Activated T-cell treated with anti-CD3 and anti-CD28 coated beads, Interleukin-2, amount 50 U/mL, for 4 hours (primary cell): Measurements from ENCODE around the gene BRAP. TPM values are rescaled to one million over a fixed set of nuclear protein-coding genes. Genes with fewer than 3 reads are reported as not detected.
"Not testable (repeated sequence)": the region's sequence is repeated elsewhere in the genome, so short reads cannot be mapped to it uniquely, and the experiment has no call there.

Source experiments
- ATAC-seq, 2 donors: fragments of 200-7000 bp; cut with Tn5 transposase; one replicate each; pipeline ENCODE4 v1.10.0; 2021
- DNase-seq: peaks from one replicate; pipeline ENCODE4 v3.0.0-alpha.2; 2020
- H3K27me3 Mint-ChIP-seq: one replicate; pipeline ENCODE4 v1.8.0; 2021; ENCODE audit warnings: low read depth, mixed read lengths
- H3K36me3 Mint-ChIP-seq: one replicate; pipeline ENCODE4 v1.8.0; 2022; ENCODE audit warnings: mixed read lengths; ENCODE audit not compliant: insufficient read depth
- H3K4me1 Mint-ChIP-seq: one replicate; pipeline ENCODE4 v1.8.0; 2021; ENCODE audit warnings: low read depth, mixed read lengths
- H3K4me3 Mint-ChIP-seq: one replicate; pipeline ENCODE4 v1.8.0; 2021; ENCODE audit warnings: mild to moderate bottlenecking, moderate library complexity, mixed read lengths
- H3K9me3 Mint-ChIP-seq: one replicate; pipeline ENCODE4 v1.8.0; 2021; ENCODE audit warnings: mixed read lengths
- total RNA-seq, 3 donors: library from RNA; stranded (reverse); gene quantifications; one replicate each; pipeline ENCODE4 v1.2.1, GENCODE V29; 2021

BRAP gene
- total RNA-seq, 3 donors from 2014 or later, result 21.0 to 24.1 (median 23.1) TPM

DNA sequence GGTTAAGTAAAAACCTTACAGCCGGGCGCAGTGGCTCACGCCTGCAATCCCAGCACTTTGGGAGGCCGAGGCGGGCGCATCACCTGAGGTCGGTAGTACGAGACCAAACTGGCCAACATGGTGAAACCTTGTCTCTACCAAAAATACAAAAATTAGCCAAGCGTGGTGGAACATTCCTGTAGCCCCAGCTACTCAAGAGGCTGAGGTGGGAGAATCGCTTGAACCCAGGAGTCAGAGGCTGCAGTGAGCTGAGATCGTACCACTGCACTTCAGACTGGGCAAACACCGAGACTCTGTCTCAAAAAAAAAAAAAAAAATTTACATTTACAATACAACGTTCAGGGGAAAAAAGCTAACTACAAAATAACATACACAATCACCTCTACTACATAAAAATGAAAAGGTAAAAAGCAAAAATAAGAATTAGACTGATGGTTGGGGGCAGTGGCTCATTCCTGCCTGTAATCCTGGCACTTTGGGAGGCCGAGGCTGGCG lies 90.4 kb downstream of the BRAP start:
- H3K4me1 Mint-ChIP-seq, result peaks cover 37% of the 10 kb centered on the region
- H3K4me3 Mint-ChIP-seq, H3K9me3 Mint-ChIP-seq, DNase-seq, ATAC-seq, H3K36me3 Mint-ChIP-seq, H3K27me3 Mint-ChIP-seq: not testable (repeated sequence)

Other genes with a start within 250 kb of the BRAP start
- gene ATXN2, start 86.6 kb downstream of the BRAP start, total RNA-seq, result 10 to 100 TPM; 32.3 to 34.8 (median 34.2) TPM
- gene ACAD10, start 97 bp upstream of the BRAP start, total RNA-seq, result 10 to 100 TPM; 14.8 to 17.2 (median 16.1) TPM
- gene ALDH2, start 81.0 kb upstream of the BRAP start, total RNA-seq, result 1 to 10 TPM; 1.6 to 2.7 (median 2.7) TPM
- 100 to 1,000 TPM in 1 of 3 donors, 10 to 100 TPM in 2; 98.7 to 109 (median 98.9) TPM for gene MAPKAPK5, start 156.3 kb upstream of the BRAP start, total RNA-seq